Activated CD4-positive, alpha-beta T cell treated with anti-CD3 and anti-CD28 coated beads for 48 hours (primary cell): ENCODE data around the gene TFE3.
"Not testable (repeated sequence)": the region's sequence is repeated elsewhere in the genome, so short reads cannot be mapped to it uniquely, and the experiment has no call there.

ENCODE experiments used
- DNase-seq: peaks from one replicate; pipeline ENCODE4 v3.0.0-alpha.2; 2020

TFE3 gene

GRCh38 chrX:48999030-48999429 lies 44.1 kb downstream of the TFE3 start:
- DNase-seq = peak; percentile 3

DNA sequence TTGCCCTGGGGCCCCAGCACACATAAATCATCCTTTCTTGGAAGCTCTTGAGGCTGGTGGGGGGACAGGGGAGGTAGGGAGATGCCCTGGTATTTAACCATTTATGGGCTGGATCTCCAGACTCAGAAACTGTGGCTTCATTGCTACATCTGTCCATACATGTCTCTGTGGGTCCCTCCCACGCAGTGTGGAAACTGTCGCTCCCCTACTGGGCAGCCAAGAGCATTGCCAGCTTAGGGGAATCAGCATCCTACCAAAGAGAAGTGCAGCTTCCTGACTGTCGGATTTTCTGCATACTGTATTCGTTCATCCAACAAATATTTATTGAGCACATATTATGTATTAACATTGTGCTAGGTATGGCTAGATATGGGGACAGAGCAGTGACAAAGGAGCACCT lies 44.8 kb downstream of the TFE3 start:
- DNase-seq = peak; percentile 9

DNA sequence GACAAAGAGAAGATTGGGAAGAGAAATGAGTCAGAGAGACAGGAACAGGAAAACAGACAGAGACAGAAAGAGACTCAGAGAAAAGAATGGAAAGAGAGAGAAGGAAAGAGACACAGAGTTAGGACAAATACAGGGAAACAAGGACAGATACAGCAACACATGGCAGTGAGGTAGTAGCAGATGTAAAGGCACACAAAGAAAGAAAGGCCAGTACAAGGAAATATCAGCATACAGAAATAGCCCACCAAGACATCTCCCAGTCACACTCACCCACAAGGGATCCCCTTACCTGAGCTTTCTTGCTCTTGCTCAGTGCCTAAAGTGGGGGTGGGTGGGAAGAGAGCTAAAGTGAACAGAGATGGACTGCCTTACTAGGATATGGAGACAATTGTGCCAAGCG lies 45.3 kb downstream of the TFE3 start:
- DNase-seq = no peak

- no peak for DNase-seq
Measured at GRCh38 chrX:48997455-48997854, 45.7 kb downstream of the TFE3 start.

GRCh38 chrX:48996969-48997368 lies 46.2 kb downstream of the TFE3 start:
- no peak for DNase-seq

DNA sequence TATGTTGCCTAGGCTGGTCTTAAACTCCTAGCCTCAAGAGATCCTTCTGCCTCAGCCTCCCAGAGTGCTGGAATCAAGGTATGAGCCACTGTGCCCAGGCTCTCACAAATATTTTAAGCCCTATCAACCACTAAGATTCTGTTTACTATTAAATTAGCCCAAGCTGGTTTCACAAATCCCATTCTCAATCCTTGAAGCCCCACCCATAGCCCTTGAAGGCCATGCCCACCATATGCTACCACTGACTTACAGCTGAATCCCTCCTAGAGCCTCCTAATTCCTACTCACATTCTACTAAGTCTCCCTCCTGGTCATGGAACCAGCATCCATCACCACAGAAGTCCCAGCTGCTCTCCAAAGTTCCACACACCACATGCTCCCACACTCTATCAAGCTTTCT lies 50.8 kb downstream of the TFE3 start:
- no peak for DNase-seq

DNA sequence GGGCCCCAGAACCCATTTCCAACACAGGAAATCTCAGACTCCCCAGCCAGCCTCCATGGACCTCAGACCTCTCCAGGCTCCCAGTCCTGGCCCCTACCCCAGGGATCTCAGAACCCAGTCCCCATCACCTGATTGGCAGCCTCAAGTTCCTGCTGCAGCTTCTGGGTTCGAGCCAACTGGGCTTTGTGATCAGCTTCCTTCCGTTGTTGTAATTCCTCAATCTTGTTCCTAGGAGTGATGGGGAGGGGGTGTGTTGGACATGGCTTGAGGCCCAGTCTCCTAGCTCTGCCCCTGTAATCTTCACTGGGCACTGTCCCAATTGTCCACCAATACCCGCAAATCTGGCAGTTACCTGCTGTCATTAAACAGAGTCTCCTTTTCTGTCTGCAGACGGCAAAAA lies 53.7 kb downstream of the TFE3 start:
- no peak for DNase-seq

- no peak for DNase-seq
Measured at GRCh38 chrX:48983896-48984295, 59.3 kb downstream of the TFE3 start.

- no peak for DNase-seq
Measured at GRCh38 chrX:48983081-48983480, 60.1 kb downstream of the TFE3 start.

- DNase-seq = no peak
Measured at GRCh38 chrX:48981178-48981577, 62.0 kb downstream of the TFE3 start.

DNA sequence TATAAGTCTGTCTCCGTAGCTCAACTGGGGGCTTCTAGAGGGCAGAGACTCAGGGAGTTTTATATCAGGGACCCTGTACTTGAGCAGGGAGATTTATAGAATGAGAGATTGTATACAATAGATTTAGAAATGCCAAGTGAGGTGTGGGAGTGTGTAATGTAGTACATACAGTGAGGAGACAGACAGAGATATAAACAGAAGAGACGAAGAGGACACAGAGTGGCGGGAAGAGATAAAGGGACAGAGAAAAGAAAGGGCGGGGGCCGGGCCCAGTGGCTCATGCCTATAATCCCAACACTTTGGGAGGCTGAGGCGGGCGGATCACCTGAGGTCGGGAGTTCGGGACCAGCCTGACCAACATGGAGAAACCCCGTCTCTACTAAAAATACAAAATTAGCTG lies 62.8 kb downstream of the TFE3 start:
- DNase-seq = not testable (repeated sequence)
